K562 (cell line): Measurements from ENCODE around the gene USP4. TPM values are rescaled to one million over a fixed set of nuclear protein-coding genes. Genes with fewer than 3 reads are reported as not detected.

Experiments
- ATAC-seq: fragments of 200-7000 bp; cut with Tn5 transposase; 3 replicates; pipeline ENCODE4 v1.9.1; 2020; ENCODE audit warnings: moderate library complexity
- BruUV-seq: library from RNA; stranded (reverse); fragments of 400-500 nt; replicated peaks from 2 replicates; lab custom pipeline; 2021; lab: Mats Ljungman, UMichigan
- CTCF ChIA-PET: fragments of 300-600 bp; formaldehyde crosslinking; extraction: SDS; loops from one replicate; lab custom pipeline; 2021; ENCODE audit warnings: low intra/inter-chr PET ratio; lab: Yijun Ruan, JAX
- POLR2A ChIA-PET: fragments of 300-600, 350-650 bp; sonication (Branson Sonifier 250); formaldehyde crosslinking; extraction: SDS; loops from one replicate; lab custom pipeline; 2021; ENCODE audit warnings: antibody characterized with exemption, inconsistent platforms; lab: Yijun Ruan, JAX
- DNase-seq, 4 experiments: peaks; one replicate each; pipeline versions ENCODE4 v3.0.0 to v3.0.0-alpha.2; 2011 to 2018; ENCODE audit warnings: low spot score in 3 of 4, mixed read lengths in 3 of 4; ENCODE audit errors: extremely low read depth in 1 of 4
- FAIRE-seq: peaks from 2 replicates; lab custom pipeline; 2011; peaks lifted over from hg19 to GRCh38; lab: Jason Lieb, UNC
- H2AFZ ChIP-seq: 2 replicates; pipeline ENCODE4 v1.6.0; 2011; ENCODE audit warnings: low read depth, low read length, control low read depth, inconsistent platforms
- H3K27ac ChIP-seq: fragments of 200-600 bp; 3 replicates; pipeline ENCODE4 v1.8.0; 2011; ENCODE audit warnings: low read depth, mild to moderate bottlenecking, control low read depth, inconsistent platforms, low read length, moderate library complexity, mixed read lengths; ENCODE audit errors: extremely low read depth
- H3K27me3 ChIP-seq, 2 experiments: fragments of 300-600 bp in 1 of 2; 2 replicates in 1 of 2; 3 replicates in 1 of 2; pipeline versions ENCODE4 v1.6.0 to v1.8.0; 2011; ENCODE audit warnings: inconsistent platforms in 2 of 2, low read length in 2 of 2, mild to moderate bottlenecking in 1 of 2, mixed read lengths in 1 of 2, moderate library complexity in 1 of 2; ENCODE audit not compliant: control insufficient read depth in 2 of 2, insufficient read depth in 2 of 2
- H3K36me3 ChIP-seq: fragments of 300-600 bp; 3 replicates; pipeline ENCODE4 v1.8.0; 2011; ENCODE audit warnings: mild to moderate bottlenecking, low read length, inconsistent platforms; ENCODE audit not compliant: control insufficient read depth, insufficient read depth
- H3K4me1 ChIP-seq, 2 experiments: fragments of 200-600 bp in 1 of 2; replicated peaks in 1 of 2; 2 replicates in 1 of 2; 3 replicates in 1 of 2; pipeline versions ENCODE4 v1.5.1 to v1.8.0; 2011; ENCODE audit warnings: inconsistent platforms in 2 of 2, low read length in 2 of 2, mild to moderate bottlenecking in 1 of 2, mixed read lengths in 1 of 2, moderate library complexity in 1 of 2; ENCODE audit not compliant: control insufficient read depth in 2 of 2, insufficient read depth in 2 of 2
- H3K4me2 ChIP-seq: 2 replicates; pipeline ENCODE4 v1.6.1; 2011; ENCODE audit warnings: low read length, control low read depth, inconsistent platforms, mixed read lengths; ENCODE audit not compliant: insufficient read depth
- H3K4me3 ChIP-seq: fragments of 200-600 bp; sonication (generic), shearing (Covaris generic); 2 replicates; pipeline ENCODE4 v1.5.1; 2016; ENCODE audit warnings: control low read depth, inconsistent platforms
- H3K79me2 ChIP-seq: fragments of 200-600 bp; 3 replicates; pipeline ENCODE4 v1.8.0; 2011; ENCODE audit warnings: low read length, inconsistent platforms; ENCODE audit not compliant: control insufficient read depth, insufficient read depth
- H3K9ac ChIP-seq, 2 experiments: 2 replicates each; pipeline versions ENCODE4 v1.6.0 to v1.6.1; 2011; ENCODE audit warnings: low read depth in 2 of 2, low read length in 2 of 2, control low read depth in 1 of 2, inconsistent platforms in 1 of 2, mild to moderate bottlenecking in 1 of 2, mixed read lengths in 1 of 2; ENCODE audit not compliant: insufficient read depth in 1 of 2
- H3K9me1 ChIP-seq: one replicate; pipeline ENCODE4 v1.6.0; 2011; ENCODE audit warnings: inconsistent platforms, mild to moderate bottlenecking, low read length, moderate library complexity; ENCODE audit not compliant: control insufficient read depth, insufficient read depth
- H3K9me3 ChIP-seq: replicated peaks from 2 replicates; pipeline ENCODE4 v1.5.1; 2011; ENCODE audit warnings: low read depth, low read length, inconsistent platforms; ENCODE audit not compliant: control insufficient read depth, insufficient read depth
- H4K20me1 ChIP-seq: replicated peaks from 2 replicates; pipeline ENCODE4 v1.6.1; 2011; ENCODE audit warnings: low read length, inconsistent platforms, mixed read lengths; ENCODE audit not compliant: control insufficient read depth, insufficient read depth
- ATF6 ChIP-seq: sonication (generic); formaldehyde crosslinking; IDR thresholded peaks from 2 replicates; pipeline ENCODE4 v1.4.0; 2020; ENCODE audit warnings: mild to moderate bottlenecking, missing genetic modification reagents
- CBX3 ChIP-seq, 2 experiments: IDR thresholded peaks; 1 replicate in 1 of 2; 2 replicates in 1 of 2; pipeline ENCODE4 v1.6.1; 2012; ENCODE audit warnings: inconsistent platforms in 2 of 2, low read length in 2 of 2, borderline replicate concordance in 1 of 2, control low read depth in 1 of 2
- CHD2 ChIP-seq: IDR thresholded peaks from 2 replicates; pipeline ENCODE4 v1.6.1; 2011; ENCODE audit warnings: low read depth, low read length
- CTCFL ChIP-seq: IDR thresholded peaks from 2 replicates; pipeline ENCODE4 v1.6.1; 2011; ENCODE audit warnings: borderline replicate concordance, low read depth, mild to moderate bottlenecking, moderate library complexity, low read length; ENCODE audit not compliant: insufficient read depth, poor library complexity, severe bottlenecking
- DPF2 ChIP-seq: fragments of 450-650 bp; IDR thresholded peaks from 2 replicates; pipeline ENCODE4 v1.6.1; 2016
- EHMT2 ChIP-seq: fragments of 450-650 bp; IDR thresholded peaks from 2 replicates; pipeline ENCODE4 v1.6.1; 2018; ENCODE audit warnings: antibody characterized with exemption
- FOXA1 ChIP-seq: fragments of 450-650 bp; IDR thresholded peaks from 2 replicates; pipeline ENCODE4 v1.6.1; 2016; ENCODE audit warnings: mild to moderate bottlenecking, borderline replicate concordance
- GABPB1 ChIP-seq: sonication (generic); formaldehyde crosslinking; IDR thresholded peaks from 2 replicates; pipeline ENCODE4 v1.8.0; 2022; ENCODE audit warnings: mild to moderate bottlenecking, missing genetic modification reagents
- ID3 ChIP-seq, 2 experiments: fragments of 250-450 bp in 1 of 2; fragments of 450-650 bp in 1 of 2; sonication (Bioruptor Pico) in 1 of 2; IDR thresholded peaks; 2 replicates each; pipeline versions ENCODE4 v1.6.1 to v1.8.0; 2016 to 2021; ENCODE audit warnings: mild to moderate bottlenecking in 2 of 2, moderate library complexity in 2 of 2, missing compliant biosample characterization in 1 of 2, missing genetic modification characterization in 1 of 2
- MTF1 ChIP-seq: fragments of 250-450 bp; sonication (Bioruptor Pico); IDR thresholded peaks from 2 replicates; pipeline ENCODE4 v1.9.0; 2021; ENCODE audit warnings: moderate library complexity, mild to moderate bottlenecking, inconsistent platforms, borderline replicate concordance
- PHB ChIP-seq: fragments of 250-450 bp; sonication (Bioruptor Pico); IDR thresholded peaks from 2 replicates; pipeline ENCODE4 v1.5.0; 2021
- SMAD1 ChIP-seq: fragments of 150-350 bp; IDR thresholded peaks from 2 replicates; pipeline ENCODE4 v1.6.1; 2014; ENCODE audit warnings: low read length, low read depth; ENCODE audit not compliant: partially characterized antibody
- SMAD2 ChIP-seq: fragments of 150-350 bp; IDR thresholded peaks from 2 replicates; pipeline ENCODE4 v1.6.1; 2014; ENCODE audit warnings: low read depth, mild to moderate bottlenecking, low read length
- THAP7 ChIP-seq: fragments of 250-450 bp; sonication (Bioruptor Pico); IDR thresholded peaks from 2 replicates; pipeline ENCODE4 v1.5.0; 2021
- THRB ChIP-seq: fragments of 450-650 bp; formaldehyde crosslinking; conservative IDR thresholded peaks from 2 replicates; pipeline ENCODE4 v1.4.0; 2022; ENCODE audit warnings: mild to moderate bottlenecking, missing genetic modification characterization
- ZNF75A ChIP-seq: fragments of 450-650 bp; formaldehyde crosslinking; IDR thresholded peaks from 2 replicates; pipeline ENCODE4 v1.4.0; 2020; ENCODE audit warnings: mild to moderate bottlenecking
- WGBS: fragments of 100-300 bp; shearing (Covaris generic); methylation state at CpG from one replicate; pipeline ENCODE4 v1.1.6; 2016; ENCODE audit warnings: low coverage, mixed read lengths; ENCODE audit not compliant: insufficient coverage; ENCODE audit errors: missing lambda C conversion rate; 5-methylcytosine and 5-hydroxymethylcytosine counted together
- in situ Hi-C: fragments of 300-500 bp; cut with MboI; formaldehyde crosslinking; loops from 4 replicates; pipeline ENCODE4 v1.15.0; 2018; ENCODE audit warnings: inconsistent platforms, mixed read lengths
- intact Hi-C: fragments of 100-400 bp; cut with micrococcal nuclease; formaldehyde crosslinking; loops from 2 replicates; pipeline ENCODE4 v1.14.2; 2022
- polyA plus RNA-seq, 8 experiments: library from polyadenylated mRNA; depleted of rRNA in 4 of 8; stranded (reverse) in 5 of 8; unstranded in 3 of 8; fragments of >200 nt; fragmentation: Nextera tagmentation in 2 of 8; fragmentation: Illumina TruSeq in 1 of 8; extraction: Ambion mirVana in 2 of 8; extraction: Trizol in 1 of 8; gene quantifications; 2 replicates each; pipeline versions ENCODE4 v1.2.1 to v1.2.3, GENCODE V29; 2011 to 2014; ENCODE audit warnings: inconsistent platforms in 1 of 8, missing spikeins in 1 of 8
- total RNA-seq, 7 experiments: library from RNA; depleted of rRNA in 6 of 7; stranded (reverse); fragments of >200 nt in 6 of 7; fragmentation: Illumina TruSeq in 2 of 7; extraction: Trizol in 2 of 7; gene quantifications; 2 replicates each; pipeline versions ENCODE4 v1.2.1 to v1.2.3, GENCODE V29; 2011 to 2021; ENCODE audit warnings: low replicate concordance in 1 of 7

The USP4 gene
- total and polyA plus RNA-seq, 9 of the 15 experiments (the other 6 are each of a cell fraction or from before 2014, with no cell fraction given): 11.8 to 40.4 (median 22.9) TPM

GRCh38 chr3:49311283-49311682 lies 28.6 kb downstream of the USP4 start (continued):
- no peak for TF ChIP-seq CTCFL

- Histone ChIP-seq H3K9me3 (no peaks in the 10 kb centered on the region), H3K4me3 (no peak overlapping the region), H3K4me2 (no peak overlapping the region), H4K20me1 (no peaks in the 10 kb centered on the region), H3K79me2 (no peaks in the 10 kb centered on the region), H3K27me3 (no peaks in the 10 kb centered on the region), H3K36me3 (peaks cover 48% of the 10 kb centered on the region), H3K4me1 (no peaks in the 10 kb centered on the region; a peak in 1 of 5 replicates), H3K27ac (no peak overlapping the region), H3K9ac (no peak overlapping the region), H3K9me1 (no peaks in the 10 kb centered on the region), H2AFZ (no peak overlapping the region)
- in situ Hi-C loops: no loop called here
- ChIA-PET CTCF (no interaction called here), POLR2A (interaction anchor here (0.7 kb wide), 1 partner anchor 9 kb away, joined by 3 read pairs; no protein-coding TSS in a partner anchor)
- no TSS peak for BruUV-seq
- intact Hi-C loops: no loop called here
- ATAC-seq: no peak
- no peak for DNase-seq
- 100% methylated on average over 1 of the region's 1 CpG for WGBS
- no peak for FAIRE-seq
- no peak for TF ChIP-seq GABPB1 (CRISPR knock-in tag)
- TF ChIP-seq SMAD1: no peak
- no peak for TF ChIP-seq EHMT2
- TF ChIP-seq SMAD2: no peak
- TF ChIP-seq FOXA1: no peak
- no peak for TF ChIP-seq ID3 (CRISPR knock-in tag; IDR thresholded peaks at IDR 0.05)
- no peak for TF ChIP-seq ID3 (tag; IDR thresholded peaks at IDR 0.05)
- no peak for TF ChIP-seq DPF2
- no peak for TF ChIP-seq THAP7 (CRISPR knock-in tag)
- TF ChIP-seq ZNF75A (CRISPR knock-in tag): no peak
- TF ChIP-seq PHB: no peak
- TF ChIP-seq THRB (CRISPR knock-in tag): no peak
- no peak for TF ChIP-seq MTF1 (CRISPR knock-in tag)
- no peak for TF ChIP-seq CHD2
- no peak for TF ChIP-seq CBX3 (IDR thresholded peaks at IDR 0.05; ENCODE audit: borderline replicate concordance in 1 of 2, low read length in 2 of 2)
- no peak for TF ChIP-seq ATF6
These were observed 29.2 kb downstream of the USP4 start for GRCh38 chr3:49310677-49311076.
